MM.1S (cell line): Measurements from ENCODE around the gene NUPR2.

Source experiments
- CTCF ChIP-seq: fragments of 300-600 bp; sonication (generic); IDR thresholded peaks from 2 replicates; pipeline ENCODE4 v1.5.1; 2016; ENCODE audit warnings: antibody characterized with exemption, low read length, mixed read lengths
- EZH2 ChIP-seq: fragments of 300-600 bp; sonication (generic); optimal IDR thresholded peaks from 2 replicates; pipeline ENCODE3; 2017; ENCODE audit warnings: low read depth, mild to moderate bottlenecking, antibody characterized with exemption, low read length, mixed read lengths
- EZH2phosphoT487 ChIP-seq: fragments of 300-600 bp; sonication (generic); IDR thresholded peaks from 2 replicates; pipeline ENCODE4 v1.6.1; 2018; ENCODE audit warnings: antibody characterized with exemption, low read length

- no peak for TF ChIP-seq CTCF
- no peak for TF ChIP-seq EZH2phosphoT487
- no peak for TF ChIP-seq EZH2
These were observed 5.6 kb downstream of the NUPR2 start for GRCh38 chr7:56110611-56111010.
